ENCODE measurements around the gene DACH2.

Gene DACH2

DNA sequence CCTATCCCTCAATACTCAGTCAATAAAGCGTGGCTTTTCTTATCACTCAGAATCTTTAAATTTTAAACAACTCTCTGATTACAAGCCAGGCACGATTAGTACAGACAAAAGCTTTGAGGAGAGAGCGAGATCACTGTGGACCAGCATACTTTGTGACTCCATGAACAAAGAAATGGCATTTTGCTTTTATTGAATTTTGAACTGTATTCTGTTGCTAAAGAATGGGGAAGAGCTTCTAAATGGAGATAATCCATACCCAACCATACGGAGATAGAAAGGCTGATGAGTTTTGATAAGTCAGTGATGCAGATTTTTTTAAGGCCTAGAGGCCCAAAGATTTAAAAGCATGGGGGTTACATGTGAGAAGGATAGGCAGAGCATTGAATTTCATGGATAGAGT lies 259.1 kb downstream of the DACH2 start:
- no peak for DNase-seq
- Mint-ChIP-seq H3K27me3 (no peaks in the 10 kb centered on the region), H3K4me1 (no peaks in the 10 kb centered on the region), H3K27ac (no peak overlapping the region), H3K9me3 (no peaks in the 10 kb centered on the region), H3K4me3 (no peak overlapping the region)
- no peak for ATAC-seq

DNA sequence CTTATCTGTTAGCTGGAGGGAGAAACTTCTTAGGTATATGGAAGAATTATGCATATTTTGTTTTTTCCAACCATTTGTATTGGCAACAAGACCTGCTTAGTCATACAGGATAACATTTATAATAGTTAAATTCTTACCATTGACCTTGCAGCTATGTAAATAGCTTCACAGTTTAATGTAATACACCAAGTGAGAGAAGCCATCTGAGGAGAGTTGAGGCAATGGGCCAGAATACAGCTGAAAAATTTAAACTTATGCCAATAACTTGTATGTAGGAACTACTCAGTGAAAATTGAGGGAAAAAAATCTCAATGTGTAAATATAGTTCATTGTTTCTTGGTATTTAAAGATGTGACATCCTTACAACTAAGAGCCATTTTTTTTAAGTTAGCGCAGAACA lies 273.5 kb downstream of the DACH2 start:
- Mint-ChIP-seq H3K27me3 (no peaks in the 10 kb centered on the region), H3K4me1 (no peaks in the 10 kb centered on the region), H3K9me3 (no peaks in the 10 kb centered on the region), H3K4me3 (no peak overlapping the region), H3K27ac (no peak overlapping the region)
- DNase-seq (no peak), ATAC-seq (no peak)

DNA sequence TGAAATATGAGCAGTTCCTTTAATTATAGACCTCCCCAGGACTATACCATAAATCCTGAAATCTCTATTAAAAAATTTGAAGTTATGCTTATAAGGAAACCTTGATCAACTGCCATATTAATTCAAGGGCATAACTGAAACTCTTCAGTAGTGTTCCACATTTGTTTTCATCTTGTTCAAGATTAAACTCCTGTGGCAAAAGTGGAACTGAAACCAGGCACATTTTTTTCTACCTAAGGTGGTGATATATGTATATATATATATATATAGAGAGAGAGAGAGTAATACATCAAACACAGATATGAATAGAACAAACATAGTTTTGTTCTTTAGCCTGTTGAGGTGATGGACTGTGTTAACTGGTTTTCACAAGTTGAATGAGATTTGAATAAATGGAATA lies 287.9 kb downstream of the DACH2 start:
- DNase-seq, result no peak
- Mint-ChIP-seq H3K9me3 (no peaks in the 10 kb centered on the region), H3K4me1 (no peaks in the 10 kb centered on the region), H3K27me3 (no peaks in the 10 kb centered on the region), H3K27ac (no peak overlapping the region), H3K4me3 (no peak overlapping the region)
- no peak for ATAC-seq

DNA sequence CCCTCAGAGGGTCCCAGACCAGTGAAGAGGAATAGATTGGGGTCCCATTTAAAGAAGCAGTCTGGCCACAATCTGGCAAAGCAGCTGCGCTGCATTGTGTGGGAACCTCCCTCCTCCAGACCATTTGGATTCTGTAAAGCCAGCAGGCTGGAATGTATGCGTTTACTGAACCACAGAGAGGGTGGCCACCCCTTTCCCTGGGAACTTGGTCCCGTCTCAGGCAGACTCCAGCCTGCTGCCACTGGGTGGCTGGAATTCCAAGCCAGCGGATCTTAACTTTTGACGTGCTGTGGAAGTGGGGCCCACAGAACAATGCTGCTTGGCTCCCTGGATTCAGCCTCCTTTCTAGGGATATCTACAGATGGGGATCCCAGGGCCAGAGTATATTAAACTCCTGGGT lies 307.2 kb downstream of the DACH2 start:
- Mint-ChIP-seq H3K27me3 (no peaks in the 10 kb centered on the region), H3K4me1 (no peaks in the 10 kb centered on the region), H3K4me3 (no peak overlapping the region), H3K9me3 (peaks cover 5 to 6% of the 10 kb centered on the region in 2 donors), H3K27ac (no peak overlapping the region)
- ATAC-seq (no peak), DNase-seq (no peak)

DNA sequence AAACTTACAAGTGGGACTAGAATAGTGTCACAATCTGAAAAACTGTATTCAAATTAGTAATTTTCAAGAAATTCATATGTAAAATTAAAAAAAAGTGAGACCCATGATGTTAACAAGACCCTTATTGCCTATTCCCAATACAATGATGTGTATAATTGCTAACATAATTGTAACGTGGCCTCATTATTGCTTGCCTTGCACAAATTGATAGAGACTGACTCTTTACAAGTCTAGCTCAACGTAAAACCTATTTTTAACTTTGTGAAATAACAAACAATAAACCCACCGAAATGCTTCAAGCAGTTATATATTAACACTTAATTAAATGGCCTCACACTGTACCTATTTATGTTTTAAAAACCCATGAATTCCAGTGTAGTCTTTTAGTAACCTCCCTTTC lies 312.5 kb downstream of the DACH2 start:
- Mint-ChIP-seq H3K4me3 (no peak overlapping the region), H3K27ac (no peak overlapping the region), H3K4me1 (no peaks in the 10 kb centered on the region), H3K27me3 (no peaks in the 10 kb centered on the region), H3K9me3 (no peaks in the 10 kb centered on the region)
- DNase-seq (no peak), ATAC-seq (no peak)

DNA sequence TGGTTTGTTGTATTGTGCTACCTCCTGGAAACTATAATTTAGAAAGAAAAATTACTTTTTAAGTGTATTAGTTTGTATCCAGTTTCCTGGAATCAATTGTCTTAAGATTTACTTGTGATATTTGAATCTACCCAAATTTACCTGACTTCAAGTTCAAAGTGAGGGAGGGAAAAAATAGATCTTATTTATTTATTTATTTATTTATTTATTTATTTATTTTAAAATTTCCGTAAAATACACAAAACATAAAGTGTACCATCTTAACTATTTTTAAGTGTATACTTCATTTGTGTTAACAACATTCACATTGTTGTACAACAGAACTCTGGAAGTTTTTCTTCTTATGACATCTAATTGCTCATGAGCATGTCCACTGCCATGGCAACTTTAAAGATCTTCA lies 356.0 kb downstream of the DACH2 start:
- Mint-ChIP-seq H3K4me1 (no peaks in the 10 kb centered on the region), H3K27ac (no peak overlapping the region), H3K9me3 (no peaks in the 10 kb centered on the region), H3K27me3 (no peaks in the 10 kb centered on the region), H3K4me3 (no peak overlapping the region)
- ATAC-seq (no peak), DNase-seq (no peak)

DNA sequence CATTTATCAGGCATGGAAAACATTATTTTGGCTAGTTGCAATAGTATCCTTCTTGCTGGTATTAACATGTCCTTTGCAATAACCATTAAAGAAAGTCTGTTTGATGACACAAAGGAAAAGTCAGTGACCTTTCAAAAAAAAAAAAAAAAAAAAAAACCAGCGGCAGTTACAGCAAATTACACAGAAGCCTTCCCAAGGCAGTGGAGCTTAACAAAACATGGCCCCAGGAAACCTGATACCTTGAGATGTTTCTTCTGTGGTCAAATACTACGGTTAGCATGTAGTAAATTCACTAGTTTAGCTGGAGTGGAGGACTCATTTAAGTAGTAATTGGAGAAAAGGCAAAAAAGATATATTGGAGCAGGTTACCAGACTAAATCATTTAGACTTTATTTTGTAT lies 359.1 kb downstream of the DACH2 start:
- no peak for DNase-seq
- ATAC-seq, result no peak
- Mint-ChIP-seq H3K4me3 (no peak overlapping the region), H3K4me1 (no peaks in the 10 kb centered on the region), H3K27me3 (no peaks in the 10 kb centered on the region), H3K27ac (no peak overlapping the region), H3K9me3 (no peaks in the 10 kb centered on the region)

DNA sequence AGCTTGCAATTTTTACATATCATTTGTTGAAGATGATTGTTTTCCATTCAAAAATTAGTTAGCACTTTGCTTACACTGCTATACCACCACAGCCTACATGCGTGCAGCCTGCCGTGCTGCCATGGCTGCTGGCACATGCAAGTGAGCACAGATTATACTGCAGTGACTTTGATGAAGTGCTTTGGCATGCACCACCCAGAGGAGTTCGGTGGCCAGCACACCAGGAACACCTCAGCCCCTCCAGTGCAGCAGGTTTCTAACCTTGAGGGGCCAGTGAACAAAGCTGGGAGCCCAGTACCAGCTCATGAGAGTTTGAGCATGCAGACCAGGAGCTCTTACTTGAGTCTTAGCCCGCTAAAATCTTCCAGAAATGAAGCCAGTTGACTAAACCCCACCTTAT lies 431.5 kb downstream of the DACH2 start:
- Mint-ChIP-seq H3K4me3 (no peak overlapping the region), H3K9me3 (no peaks in the 10 kb centered on the region), H3K27me3 (no peaks in the 10 kb centered on the region), H3K4me1 (no peaks in the 10 kb centered on the region), H3K27ac (no peak overlapping the region)
- no peak for ATAC-seq
- no peak for DNase-seq

DNA sequence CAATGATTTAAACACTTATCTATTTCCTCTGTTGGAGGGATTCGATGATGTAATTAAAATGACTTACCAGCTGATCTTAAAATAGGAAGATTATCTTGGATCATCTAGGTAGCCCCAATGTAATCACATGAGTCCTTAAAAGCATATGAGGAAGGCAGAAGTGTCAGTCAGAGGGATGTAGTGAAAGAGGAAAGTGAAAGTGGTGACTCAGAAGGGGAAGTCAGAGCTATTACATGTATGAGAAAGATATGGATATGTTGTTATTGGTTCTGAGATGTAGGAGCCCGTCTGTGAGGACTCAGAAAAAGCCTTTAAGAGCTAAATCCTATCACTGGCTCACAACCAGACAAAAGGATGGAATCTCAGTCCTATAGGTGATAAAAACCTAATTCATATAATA lies 456.4 kb downstream of the DACH2 start:
- no peak for DNase-seq
- peak; percentile 48 for ATAC-seq
- H3K9me3 Mint-ChIP-seq, result peaks cover 6% of the 10 kb centered on the region in 2 donors
- no peaks in the 10 kb centered on the region for H3K27me3 Mint-ChIP-seq
- no peak overlapping the region for H3K4me3 Mint-ChIP-seq
- no peaks in the 10 kb centered on the region for H3K4me1 Mint-ChIP-seq
- H3K27ac Mint-ChIP-seq, result no peak overlapping the region

DNA sequence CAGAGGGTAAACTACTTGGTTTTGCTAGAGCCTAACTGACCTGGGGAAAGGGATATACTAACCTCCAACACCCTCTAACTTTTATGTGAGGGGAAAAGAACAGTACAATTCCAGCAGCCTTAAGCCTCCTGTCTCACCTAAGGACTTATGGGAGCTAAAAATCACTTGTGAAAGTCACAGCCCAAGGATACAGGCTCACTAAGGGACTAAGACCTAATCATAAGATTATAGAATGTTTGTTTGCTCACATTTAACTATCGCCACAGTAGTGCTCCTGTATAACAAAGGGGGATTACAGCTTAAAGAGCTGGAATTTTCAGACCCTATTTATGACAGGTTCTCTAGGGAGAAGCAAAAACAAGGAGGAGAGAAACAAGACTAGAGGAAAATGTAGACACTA lies 548.7 kb downstream of the DACH2 start:
- DNase-seq (no peak), ATAC-seq (no peak)
- Mint-ChIP-seq H3K4me1 (no peaks in the 10 kb centered on the region), H3K27ac (no peak overlapping the region), H3K27me3 (no peaks in the 10 kb centered on the region), H3K4me3 (no peak overlapping the region), H3K9me3 (no peaks in the 10 kb centered on the region)

DNA sequence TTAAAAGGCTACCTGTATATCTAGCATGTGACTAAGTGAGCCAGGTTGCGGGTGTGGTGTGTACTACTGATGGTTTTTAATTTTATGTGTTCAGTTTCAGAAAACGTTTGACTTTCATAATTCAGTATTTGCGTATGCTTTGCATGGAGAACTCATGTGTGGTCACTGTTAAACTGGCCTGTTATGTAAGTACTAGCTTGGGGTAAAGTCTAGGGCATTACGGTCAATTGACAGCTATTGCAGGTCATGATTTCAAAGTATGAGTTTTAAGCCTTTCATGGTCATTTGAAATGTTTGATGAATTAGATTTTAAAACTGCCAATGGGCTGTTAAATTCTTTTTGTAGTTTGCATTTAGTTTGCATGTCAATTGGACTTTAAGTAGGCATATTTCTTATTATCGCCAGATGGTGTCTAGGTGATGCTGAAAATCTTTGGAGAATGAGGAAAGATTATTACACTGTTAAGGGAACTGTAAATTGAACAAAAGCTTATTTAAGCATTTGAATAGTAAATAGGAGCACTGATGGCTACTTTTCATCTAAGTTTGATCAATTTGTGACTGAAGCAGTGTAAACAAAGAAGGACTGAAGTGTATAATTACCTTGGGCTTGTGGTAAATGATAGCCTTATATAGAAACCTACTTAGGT lies 563.4 kb downstream of the DACH2 start:
- no peaks in the 10 kb centered on the region for H3K27me3 Mint-ChIP-seq
- no peak overlapping the region for H3K27ac Mint-ChIP-seq
- H3K4me3 Mint-ChIP-seq, result no peak overlapping the region
- DNase-seq (no peak), ATAC-seq (no peak)
- no peaks in the 10 kb centered on the region for H3K9me3 Mint-ChIP-seq
- H3K4me1 Mint-ChIP-seq, result no peaks in the 10 kb centered on the region

DNA sequence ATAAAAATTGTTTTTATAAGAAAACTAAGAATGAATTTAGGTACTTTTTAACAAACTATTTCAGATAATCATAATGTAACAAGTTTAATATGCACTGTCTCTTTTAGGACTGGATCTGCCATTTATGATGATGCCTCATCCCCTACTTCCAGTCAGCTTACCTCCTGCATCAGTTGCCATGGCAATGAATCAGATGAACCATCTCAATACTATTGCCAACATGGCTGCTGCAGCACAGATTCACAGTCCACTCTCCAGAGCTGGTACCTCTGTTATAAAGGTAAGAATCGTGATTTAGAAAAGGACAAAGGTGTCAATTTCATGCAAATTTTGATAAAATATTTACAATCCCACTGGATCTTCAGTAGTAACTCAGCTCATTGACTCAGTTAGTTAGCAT lies 566.2 kb downstream of the DACH2 start:
- H3K4me1 Mint-ChIP-seq, result no peaks in the 10 kb centered on the region
- H3K9me3 Mint-ChIP-seq, result no peaks in the 10 kb centered on the region
- ATAC-seq, result no peak
- no peaks in the 10 kb centered on the region for H3K27me3 Mint-ChIP-seq
- no peak overlapping the region for H3K4me3 Mint-ChIP-seq
- no peak for DNase-seq
- H3K27ac Mint-ChIP-seq, result no peak overlapping the region

DNA sequence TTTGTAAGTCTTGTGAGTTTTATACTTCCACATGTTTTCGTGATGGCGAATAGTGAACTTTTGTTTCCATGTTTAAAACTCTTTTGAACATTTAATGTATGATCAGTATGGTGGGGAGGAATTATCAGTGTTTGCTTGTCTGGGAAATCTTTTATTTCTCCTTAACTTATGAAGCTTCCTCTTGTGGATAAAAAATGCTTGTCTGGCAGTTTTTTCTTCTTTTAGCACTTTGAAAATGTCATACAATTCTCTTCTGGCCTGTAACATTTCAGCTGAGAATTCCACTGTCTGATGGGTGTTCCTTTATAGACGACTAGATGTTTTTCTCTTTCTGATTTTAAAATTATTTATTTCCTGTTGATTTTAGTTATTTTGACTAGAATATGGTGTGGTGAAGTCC lies 576.0 kb downstream of the DACH2 start:
- Mint-ChIP-seq H3K9me3 (no peaks in the 10 kb centered on the region), H3K4me3 (no peak overlapping the region), H3K27me3 (no peaks in the 10 kb centered on the region), H3K27ac (no peak overlapping the region), H3K4me1 (no peaks in the 10 kb centered on the region)
- DNase-seq, result no peak
- no peak for ATAC-seq

DNA sequence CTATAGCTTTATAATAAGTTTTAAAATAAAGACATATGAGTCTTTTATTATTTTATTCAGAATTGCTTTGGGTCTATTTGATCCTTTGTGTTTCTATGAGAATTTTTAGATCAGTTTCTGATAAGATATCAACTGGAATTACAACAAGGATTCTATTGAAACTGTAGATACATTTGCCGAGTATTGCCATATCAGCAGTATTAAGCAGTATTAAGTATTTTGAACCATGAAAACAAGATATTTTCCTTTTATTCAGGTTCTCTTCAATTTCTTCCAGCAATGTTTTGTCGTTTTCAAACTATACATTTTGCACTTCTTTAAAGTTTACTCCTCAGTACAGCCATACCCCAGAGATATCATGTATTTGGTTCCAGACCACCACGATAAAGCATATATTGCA lies 598.8 kb downstream of the DACH2 start:
- H3K27ac Mint-ChIP-seq, result no peak overlapping the region
- no peak for ATAC-seq
- H3K9me3 Mint-ChIP-seq, result no peaks in the 10 kb centered on the region
- no peak for DNase-seq
- H3K4me1 Mint-ChIP-seq, result no peaks in the 10 kb centered on the region
- no peak overlapping the region for H3K4me3 Mint-ChIP-seq
- H3K27me3 Mint-ChIP-seq, result no peaks in the 10 kb centered on the region

DNA sequence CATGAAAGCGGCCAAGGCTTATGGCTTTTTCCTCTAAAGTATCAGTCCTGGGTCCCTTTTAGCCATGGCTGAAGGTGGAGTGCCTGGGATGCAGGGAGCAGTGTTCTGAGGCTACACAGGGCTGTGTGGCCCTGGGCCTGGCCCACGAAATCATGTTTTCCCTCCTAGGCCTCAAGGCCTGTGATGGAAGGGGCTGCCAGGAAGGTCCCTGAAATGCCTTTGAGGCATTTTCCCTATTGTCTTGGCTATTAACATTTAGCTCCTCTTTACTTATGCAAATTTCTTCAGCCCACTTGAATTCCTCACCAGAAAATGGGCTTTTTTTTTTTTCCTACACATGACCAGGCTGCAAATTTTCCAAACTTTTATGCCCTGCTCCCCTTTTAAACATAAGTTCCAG lies 657.0 kb downstream of the DACH2 start:
- DNase-seq (no peak), ATAC-seq (no peak)
- Mint-ChIP-seq H3K27ac (no peak overlapping the region), H3K9me3 (no peaks in the 10 kb centered on the region), H3K27me3 (no peaks in the 10 kb centered on the region), H3K4me3 (no peak overlapping the region), H3K4me1 (no peaks in the 10 kb centered on the region)

DNA sequence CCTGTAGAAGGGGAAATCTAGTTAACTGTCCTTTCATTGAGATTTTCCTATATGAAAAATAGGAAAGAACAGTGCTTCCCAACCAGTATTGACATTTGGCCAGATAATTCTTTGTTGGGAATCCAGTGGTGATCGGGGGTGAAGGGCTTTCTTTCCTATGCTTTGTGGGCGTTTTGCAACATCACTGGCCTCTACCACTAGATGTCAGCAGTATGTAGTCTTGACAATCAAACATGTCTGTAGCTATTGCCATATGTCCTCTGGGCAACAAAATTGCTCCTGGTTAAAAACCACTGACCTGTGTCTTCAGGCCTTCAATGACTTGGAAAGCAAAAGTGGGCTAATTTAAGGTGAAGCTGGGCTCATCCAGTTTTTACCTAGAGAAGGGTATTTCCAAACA lies 658.5 kb downstream of the DACH2 start:
- no peaks in the 10 kb centered on the region for H3K27me3 Mint-ChIP-seq
- no peak for ATAC-seq
- no peaks in the 10 kb centered on the region for H3K9me3 Mint-ChIP-seq
- no peak overlapping the region for H3K4me3 Mint-ChIP-seq
- no peak for DNase-seq
- no peaks in the 10 kb centered on the region for H3K4me1 Mint-ChIP-seq
- H3K27ac Mint-ChIP-seq, result no peak overlapping the region

DNA sequence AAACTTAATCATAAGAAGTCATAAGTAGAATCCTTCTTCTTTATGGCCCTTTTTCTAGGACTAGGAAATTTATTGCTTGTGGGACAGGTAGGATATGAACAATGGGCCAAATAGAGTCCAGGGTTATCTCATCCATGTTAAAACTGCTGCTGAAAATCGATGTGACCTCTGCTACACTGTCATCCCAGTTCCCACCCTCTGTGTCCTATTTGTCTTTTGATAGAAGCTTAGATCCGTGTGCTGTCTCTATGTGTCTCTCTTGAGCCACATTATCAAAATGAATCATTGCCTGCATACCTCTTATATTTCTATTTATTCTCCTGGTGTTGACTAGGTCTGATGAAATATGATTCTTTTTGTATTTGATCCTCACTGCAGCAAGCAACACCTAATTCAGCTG lies 661.4 kb downstream of the DACH2 start:
- H3K27ac Mint-ChIP-seq, result no peak overlapping the region
- DNase-seq, result no peak
- ATAC-seq, result no peak
- H3K9me3 Mint-ChIP-seq, result no peaks in the 10 kb centered on the region
- H3K4me1 Mint-ChIP-seq, result no peaks in the 10 kb centered on the region
- no peak overlapping the region for H3K4me3 Mint-ChIP-seq
- H3K27me3 Mint-ChIP-seq, result no peaks in the 10 kb centered on the region
